MM.1S (cell line): ENCODE data around the gene PCYT2.

ENCODE experiments used
- DNase-seq: peaks from one replicate; pipeline ENCODE4 v3.0.0-alpha.2; 2015
- H2AFZ ChIP-seq: fragments of 300-600 bp; sonication (generic); 2 replicates; pipeline ENCODE4 v1.6.0; 2016; ENCODE audit warnings: antibody characterized with exemption, low read length
- H3F3A ChIP-seq: fragments of 300-600 bp; sonication (generic); 2 replicates; pipeline ENCODE4 v1.6.1; 2016; ENCODE audit warnings: mild to moderate bottlenecking, antibody characterized with exemption, low read length, moderate library complexity, mixed read lengths; ENCODE audit not compliant: insufficient read depth
- H3K27ac ChIP-seq: fragments of 300-600 bp; sonication (generic); 2 replicates; pipeline ENCODE4 v1.5.1; 2016; ENCODE audit warnings: mild to moderate bottlenecking, low read length
- H3K27me3 ChIP-seq: fragments of 300-600 bp; sonication (generic); replicated peaks from 2 replicates; pipeline ENCODE4 v1.6.0; 2016; ENCODE audit warnings: low read length; ENCODE audit not compliant: insufficient read depth
- H3K36me3 ChIP-seq: fragments of 300-600 bp; sonication (generic); replicated peaks from 2 replicates; pipeline ENCODE4 v1.6.1; 2016; ENCODE audit warnings: mild to moderate bottlenecking, low read length, mixed read lengths; ENCODE audit not compliant: insufficient read depth
- H3K4me1 ChIP-seq: fragments of 300-600 bp; sonication (generic); 2 replicates; pipeline ENCODE4 v1.6.1; 2016; ENCODE audit warnings: low read length, mixed read lengths
- H3K4me2 ChIP-seq: fragments of 300-600 bp; sonication (generic); 2 replicates; pipeline ENCODE4 v1.6.0; 2016; ENCODE audit warnings: low read depth, low read length
- H3K4me3 ChIP-seq: fragments of 300-600 bp; sonication (generic); 2 replicates; pipeline ENCODE4 v1.5.1; 2016; ENCODE audit warnings: low read length, mixed read lengths
- H3K79me2 ChIP-seq: fragments of 300-600 bp; sonication (generic); 2 replicates; pipeline ENCODE4 v1.6.1; 2016; ENCODE audit warnings: mixed run types, low read length, mixed read lengths
- H3K9ac ChIP-seq: fragments of 300-600 bp; sonication (generic); 2 replicates; pipeline ENCODE4 v1.6.1; 2016; ENCODE audit warnings: low read length, mixed read lengths
- H3K9me2 ChIP-seq: fragments of 300-600 bp; sonication (generic); replicated peaks from 2 replicates; pipeline ENCODE4 v1.6.1; 2016; ENCODE audit warnings: mild to moderate bottlenecking, low read length, mixed read lengths; ENCODE audit not compliant: insufficient read depth
- H3K9me3 ChIP-seq: fragments of 300-600 bp; sonication (generic); replicated peaks from 2 replicates; pipeline ENCODE4 v1.6.1; 2016; ENCODE audit warnings: mild to moderate bottlenecking, low read length, mixed read lengths; ENCODE audit not compliant: insufficient read depth
- H4K20me1 ChIP-seq: fragments of 300-600 bp; sonication (generic); 2 replicates; pipeline ENCODE4 v1.6.1; 2016; ENCODE audit warnings: mild to moderate bottlenecking, low read length, moderate library complexity, mixed read lengths; ENCODE audit not compliant: insufficient read depth
- CTCF ChIP-seq: fragments of 300-600 bp; sonication (generic); IDR thresholded peaks from 2 replicates; pipeline ENCODE4 v1.5.1; 2016; ENCODE audit warnings: antibody characterized with exemption, low read length, mixed read lengths
- EZH2 ChIP-seq: fragments of 300-600 bp; sonication (generic); optimal IDR thresholded peaks from 2 replicates; pipeline ENCODE3; 2017; ENCODE audit warnings: low read depth, mild to moderate bottlenecking, antibody characterized with exemption, low read length, mixed read lengths
- EZH2phosphoT487 ChIP-seq: fragments of 300-600 bp; sonication (generic); IDR thresholded peaks from 2 replicates; pipeline ENCODE4 v1.6.1; 2018; ENCODE audit warnings: antibody characterized with exemption, low read length

The PCYT2 gene

GRCh38 chr17:81923302-81924260 is 12.4 kb upstream of the PCYT2 start:
- H3K9ac ChIP-seq, result peak overlapping the region; percentile 70
- H3K27me3 ChIP-seq, result no peaks in the 10 kb centered on the region
- peaks cover 86% of the 10 kb centered on the region for H3K79me2 ChIP-seq
- DNase-seq, result peak; percentile 63
- H3F3A ChIP-seq, result peaks cover 37% of the 10 kb centered on the region
- H3K36me3 ChIP-seq, result no peaks in the 10 kb centered on the region
- H3K4me3 ChIP-seq, result peak overlapping the region; percentile 52
- H4K20me1 ChIP-seq, result 0 out of 2 replicates have a peak, but pooled peaks cover 3% of the 10 kb centered on the region
- peak overlapping the region; percentile 74; the same call in 1 of the 2 replicates for H3K27ac ChIP-seq
- H2AFZ ChIP-seq, result no peak overlapping the region
- no peaks in the 10 kb centered on the region for H3K9me3 ChIP-seq
- H3K4me1 ChIP-seq, result peaks cover 21% of the 10 kb centered on the region
- TF ChIP-seq EZH2 (no peak), EZH2phosphoT487 (no peak)
- no peaks in the 10 kb centered on the region for H3K9me2 ChIP-seq
- H3K4me2 ChIP-seq, result peak overlapping the region; percentile 79

GRCh38 chr17:81922566-81923301 is 11.5 kb upstream of the PCYT2 start:
- H3F3A ChIP-seq, result peaks cover 37% of the 10 kb centered on the region
- H3K4me2 ChIP-seq, result no peak overlapping the region
- 0 out of 2 replicates have a peak, but pooled peaks cover 3% of the 10 kb centered on the region for H4K20me1 ChIP-seq
- H3K4me1 ChIP-seq, result peaks cover 18% of the 10 kb centered on the region
- H3K36me3 ChIP-seq, result no peaks in the 10 kb centered on the region
- DNase-seq, result no peak
- no peak for TF ChIP-seq CTCF
- no peak for TF ChIP-seq EZH2phosphoT487
- no peak for TF ChIP-seq EZH2
- H3K79me2 ChIP-seq, result peaks cover 80% of the 10 kb centered on the region
- H3K9me3 ChIP-seq, result no peaks in the 10 kb centered on the region
- H3K9ac ChIP-seq, result no peak overlapping the region
- no peaks in the 10 kb centered on the region for H3K9me2 ChIP-seq
- H3K4me3 ChIP-seq, result no peak overlapping the region
- H3K27me3 ChIP-seq, result no peaks in the 10 kb centered on the region
- no peak overlapping the region; the same call in 1 of the 2 replicates for H3K27ac ChIP-seq
- no peak overlapping the region for H2AFZ ChIP-seq

GRCh38 chr17:81921996-81922565 is 10.9 kb upstream of the PCYT2 start:
- H3F3A ChIP-seq, result peaks cover 37% of the 10 kb centered on the region
- no peak overlapping the region for H3K4me2 ChIP-seq
- DNase-seq, result no peak
- H2AFZ ChIP-seq, result no peak overlapping the region
- H3K79me2 ChIP-seq, result peaks cover 84% of the 10 kb centered on the region
- no peaks in the 10 kb centered on the region for H3K27me3 ChIP-seq
- H3K4me1 ChIP-seq, result peaks cover 18% of the 10 kb centered on the region
- H3K9ac ChIP-seq, result no peak overlapping the region
- no peaks in the 10 kb centered on the region for H3K9me2 ChIP-seq
- 0 out of 2 replicates have a peak, but pooled peaks cover 3% of the 10 kb centered on the region for H4K20me1 ChIP-seq
- TF ChIP-seq CTCF (no peak), EZH2phosphoT487 (no peak), EZH2 (no peak)
- H3K27ac ChIP-seq, result no peak overlapping the region
- no peak overlapping the region for H3K4me3 ChIP-seq
- H3K36me3 ChIP-seq, result no peaks in the 10 kb centered on the region
- H3K9me3 ChIP-seq, result no peaks in the 10 kb centered on the region
